HG03439 (cell line): Measurements from ENCODE around the gene CTIF.

Source experiments
- ATAC-seq: cut with Tn5 transposase; IDR thresholded peaks from one replicate; pipeline ENCODE4 v1.9.1; 2021; ENCODE audit warnings: mild to moderate bottlenecking, moderate library complexity; ENCODE audit not compliant: unreplicated experiment

The CTIF gene

GRCh38 chr18:48781163-48781987, 242.5 kb downstream of the CTIF start:
- no peak for ATAC-seq

GRCh38 chr18:48781988-48782363, 243.1 kb downstream of the CTIF start:
- no peak for ATAC-seq

- no peak for ATAC-seq
These were observed 243.6 kb downstream of the CTIF start for GRCh38 chr18:48782381-48782861.

GRCh38 chr18:48783616-48784520, 245.0 kb downstream of the CTIF start:
- ATAC-seq, result no peak

- ATAC-seq, result no peak
These were observed 245.8 kb downstream of the CTIF start for GRCh38 chr18:48784656-48785055.

- peak; percentile 87 for ATAC-seq
These were observed 246.3 kb downstream of the CTIF start for GRCh38 chr18:48785091-48785614.

- no peak for ATAC-seq
These were observed 247.1 kb downstream of the CTIF start for GRCh38 chr18:48785736-48786454.

- no peak for ATAC-seq
These were observed 247.8 kb downstream of the CTIF start for GRCh38 chr18:48786455-48787202.

GRCh38 chr18:48787203-48788151, 248.6 kb downstream of the CTIF start:
- ATAC-seq, result no peak

GRCh38 chr18:48788373-48788772, 249.5 kb downstream of the CTIF start:
- no peak for ATAC-seq

- no peak for ATAC-seq
These were observed 250.5 kb downstream of the CTIF start for GRCh38 chr18:48789259-48789812.

GRCh38 chr18:48790226-48790863, 251.5 kb downstream of the CTIF start:
- no peak for ATAC-seq

- ATAC-seq, result no peak
These were observed 252.2 kb downstream of the CTIF start for GRCh38 chr18:48790869-48791635.

- no peak for ATAC-seq
These were observed 252.8 kb downstream of the CTIF start for GRCh38 chr18:48791636-48792105.

GRCh38 chr18:48792141-48792540, 253.3 kb downstream of the CTIF start:
- ATAC-seq, result no peak

GRCh38 chr18:48792611-48793380, 254.0 kb downstream of the CTIF start:
- no peak for ATAC-seq
